HepG2 (cell line): Measurements from ENCODE around the gene BTBD7. TPM values are rescaled to one million over a fixed set of nuclear protein-coding genes. Genes with fewer than 3 reads are reported as not detected.

Experiments
- ATF7-NPFF ChIP-seq: sonication (generic); formaldehyde crosslinking; IDR thresholded peaks from 2 replicates; pipeline ENCODE4 v1.8.1; 2023; ENCODE audit warnings: mild to moderate bottlenecking, low read depth, missing genetic modification reagents, moderate library complexity
- DNMT3B ChIP-seq: conservative IDR thresholded peaks from 2 replicates; pipeline ENCODE4 v1.6.1; 2016; ENCODE audit warnings: missing biosample characterization, control low read depth
- HDAC1 ChIP-seq: sonication (generic); formaldehyde crosslinking; IDR thresholded peaks from 2 replicates; pipeline ENCODE4 v1.5.1; 2020; ENCODE audit warnings: mild to moderate bottlenecking, missing genetic modification reagents
- HOXA7 ChIP-seq: sonication (generic); formaldehyde crosslinking; IDR thresholded peaks from 2 replicates; pipeline ENCODE4 v1.8.1; 2022; ENCODE audit warnings: mild to moderate bottlenecking, missing genetic modification reagents, moderate library complexity
- MEIS1 ChIP-seq: sonication (generic); formaldehyde crosslinking; IDR thresholded peaks from 2 replicates; pipeline ENCODE4 v1.9.0; 2021; ENCODE audit warnings: mild to moderate bottlenecking, missing genetic modification reagents, moderate library complexity, borderline replicate concordance
- MIER3 ChIP-seq: IDR thresholded peaks from 2 replicates; pipeline ENCODE4 v1.6.1; 2016; ENCODE audit warnings: missing compliant biosample characterization, borderline replicate concordance
- POLR2AphosphoS2 ChIP-seq: IDR thresholded peaks from 2 replicates; pipeline ENCODE4 v1.6.1; 2011; ENCODE audit warnings: low read depth, low read length, improper control_type of control experiment
- SSRP1 ChIP-seq: IDR thresholded peaks from 2 replicates; pipeline ENCODE4 v1.6.1; 2016; ENCODE audit warnings: control low read depth
- TCF7 ChIP-seq: sonication (generic); IDR thresholded peaks from 2 replicates; pipeline ENCODE4 v1.6.1; 2016; ENCODE audit warnings: antibody characterized with exemption, low read depth
- TFDP2 ChIP-seq: sonication (generic); formaldehyde crosslinking; IDR thresholded peaks from 2 replicates; pipeline ENCODE4 v1.4.0; 2020; ENCODE audit warnings: missing genetic modification reagents
- WIZ ChIP-seq: sonication (generic); formaldehyde crosslinking; IDR thresholded peaks from 2 replicates; pipeline ENCODE4 v1.5.1; 2020; ENCODE audit warnings: mild to moderate bottlenecking, missing genetic modification reagents
- ZBTB49 ChIP-seq: sonication (generic); formaldehyde crosslinking; IDR thresholded peaks from 2 replicates; pipeline ENCODE4 v1.4.0; 2020; ENCODE audit warnings: missing genetic modification reagents, borderline replicate concordance
- ZFP91 ChIP-seq: sonication (generic); formaldehyde crosslinking; IDR thresholded peaks from 2 replicates; pipeline ENCODE4 v1.9.0; 2022; ENCODE audit warnings: missing genetic modification reagents, mild to moderate bottlenecking, borderline replicate concordance
- ZIK1 ChIP-seq: sonication (generic); formaldehyde crosslinking; IDR thresholded peaks from 2 replicates; pipeline ENCODE4 v1.5.0; 2020; ENCODE audit warnings: mild to moderate bottlenecking, low read depth, missing genetic modification reagents, borderline replicate concordance
- ZNF430 ChIP-seq: sonication (generic); formaldehyde crosslinking; IDR thresholded peaks from 2 replicates; pipeline ENCODE4 v1.9.0; 2021; ENCODE audit warnings: mild to moderate bottlenecking, missing genetic modification reagents
- ZNF460 ChIP-seq: sonication (generic); formaldehyde crosslinking; IDR thresholded peaks from 2 replicates; pipeline ENCODE4 v1.5.1; 2020; ENCODE audit warnings: missing genetic modification reagents, mild to moderate bottlenecking, borderline replicate concordance
- ZNF556 ChIP-seq: sonication (generic); formaldehyde crosslinking; IDR thresholded peaks from 2 replicates; pipeline ENCODE4 v1.4.0; 2020; ENCODE audit warnings: mild to moderate bottlenecking, missing genetic modification reagents, borderline replicate concordance
- ZNF577 ChIP-seq: sonication (generic); formaldehyde crosslinking; IDR thresholded peaks from 2 replicates; pipeline ENCODE4 v1.4.0; 2020; ENCODE audit warnings: mild to moderate bottlenecking, low read depth, missing genetic modification reagents, borderline replicate concordance
- ZNF687 ChIP-seq: sonication (generic); formaldehyde crosslinking; IDR thresholded peaks from 2 replicates; pipeline ENCODE4 v1.5.1; 2020; ENCODE audit warnings: mild to moderate bottlenecking, missing genetic modification reagents, moderate library complexity
- ZNF746 ChIP-seq: sonication (generic); formaldehyde crosslinking; IDR thresholded peaks from 2 replicates; pipeline ENCODE4 v1.8.0; 2022; ENCODE audit warnings: mild to moderate bottlenecking, missing genetic modification reagents
- polyA plus RNA-seq, 8 experiments: library from polyadenylated mRNA; depleted of rRNA in 3 of 8; stranded (reverse) in 7 of 8; unstranded in 1 of 8; fragments of >200 nt; fragmentation: Illumina TruSeq in 4 of 8; extraction: Trizol in 4 of 8; gene quantifications; 2 replicates each; pipeline versions ENCODE4 v1.2.1 to v1.2.3, GENCODE V29; 2011 to 2016; ENCODE audit warnings: low read depth in 4 of 8, missing spikeins in 1 of 8, mixed read lengths in 1 of 8; ENCODE audit not compliant: insufficient read depth in 1 of 8
- total RNA-seq, 5 experiments: library from RNA; depleted of rRNA; stranded (reverse); fragments of >200 nt; fragmentation: Illumina TruSeq; extraction: Trizol; gene quantifications; 2 replicates each; pipeline ENCODE4 v1.2.3, GENCODE V29; 2016; ENCODE audit warnings: low read depth in 1 of 5

The BTBD7 gene
- total and polyA plus RNA-seq, 2 of the 13 experiments (the other 11 are each of a cell fraction or from before 2014, with no cell fraction given): 11.6 to 15.2 TPM

GRCh38 chr14:93206793-93207467 is 125.9 kb downstream of the BTBD7 start, which contains the start of the genes GON7 and UBR7 (continued):
- no peak; the same call in 1 of the 2 replicates for TF ChIP-seq ZNF460 (CRISPR knock-in tag)
- peak; percentile 90 for TF ChIP-seq ZFP91 (CRISPR knock-in tag)
- no peak for TF ChIP-seq SSRP1
- TF ChIP-seq HOXA7: no peak
- TF ChIP-seq TFDP2 (CRISPR knock-in tag): peak; percentile 98
- peak; percentile 18; the same call in 1 of the 2 replicates for TF ChIP-seq ZNF430
- TF ChIP-seq ZNF746 (CRISPR knock-in tag): peak; percentile 27; the same call in 1 of the 2 replicates
- TF ChIP-seq MIER3 (CRISPR knock-in tag): no peak
- no peak for TF ChIP-seq ZNF577 (CRISPR knock-in tag)
- TF ChIP-seq DNMT3B (CRISPR knock-in tag): 0 out of 2 replicates have a peak, but pooled peaks have one; percentile 9
- TF ChIP-seq ZNF556 (CRISPR knock-in tag): peak; percentile 87; the same call in 1 of the 2 replicates
- 0 out of 2 replicates have a peak, but pooled peaks have one; percentile 66 for TF ChIP-seq ATF7-NPFF
- no peak for TF ChIP-seq WIZ
- no peak for TF ChIP-seq ZBTB49 (CRISPR knock-in tag)
- no peak for TF ChIP-seq TCF7
- peak; percentile 79 for TF ChIP-seq ZIK1 (CRISPR knock-in tag)
- TF ChIP-seq MEIS1 (CRISPR knock-in tag): peak; percentile 76
- TF ChIP-seq ZNF687 (CRISPR knock-in tag): peak; percentile 97
- TF ChIP-seq HDAC1 (CRISPR knock-in tag): peak; percentile 95
- TF ChIP-seq POLR2AphosphoS2: no peak
